ENCODE data around the gene TKTL2.

DNA sequence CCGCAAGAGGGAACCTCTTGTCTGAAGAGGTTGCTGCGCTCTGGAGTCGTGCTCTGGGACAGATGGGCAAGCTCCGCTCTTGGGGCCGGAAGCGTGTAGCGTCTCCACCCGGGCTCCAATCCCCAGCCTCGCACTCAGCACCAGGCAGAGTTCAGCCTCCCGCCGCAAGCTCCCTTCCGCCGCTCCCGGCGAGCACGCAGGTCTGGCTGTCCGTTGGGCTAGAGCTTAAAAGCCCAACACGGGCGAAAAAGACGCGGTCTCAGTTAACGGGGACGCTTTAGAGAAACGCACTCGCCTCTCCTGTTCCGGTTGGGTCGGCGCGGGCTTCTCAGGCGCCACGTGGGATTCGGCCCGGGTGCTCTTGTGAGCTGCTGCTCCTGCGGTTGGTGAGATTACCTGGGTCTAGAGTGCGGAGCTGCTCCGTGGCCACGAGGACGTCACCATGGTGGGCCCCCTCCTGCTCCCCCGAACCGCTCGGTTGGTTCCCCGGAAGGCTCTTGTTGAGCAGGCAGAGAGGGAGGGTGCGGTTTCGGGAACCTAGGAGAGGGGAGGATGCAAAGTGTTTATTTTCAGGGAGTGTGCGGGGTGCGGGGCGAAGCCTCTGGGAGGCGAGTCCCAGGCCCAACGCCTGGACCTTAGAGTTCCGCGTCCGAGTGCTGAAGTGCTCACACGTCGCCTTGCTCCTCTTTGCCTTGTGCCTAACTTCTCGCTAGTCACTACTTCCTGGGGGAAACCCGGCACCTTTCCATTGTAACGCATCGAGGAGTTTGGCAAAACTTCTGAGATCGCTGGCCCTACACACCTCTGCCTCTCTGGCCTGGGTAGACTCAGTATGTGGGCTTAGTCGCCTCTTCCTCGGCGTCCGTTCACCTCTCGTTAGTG lies 21.0 kb upstream of the TKTL2 start, which contains the start of gene TMA16:
- TF ChIP-seq POLR2A (IDR thresholded peaks at IDR 0.05; ENCODE audit: low read length) (peak; percentile 91), GATA1 (IDR thresholded peaks at IDR 0.05; ENCODE audit: low read depth, low read length) (no peak)

Measured in erythroblast (primary cell).